Activated CD8-positive, alpha-beta memory T cell treated with anti-CD3 and anti-CD28 coated beads, Interleukin-2, amount 50 U/mL, for 48 hours (primary cell): ENCODE results near the gene GATA2.

Source experiments
- DNase-seq: peaks from one replicate; pipeline ENCODE4 v3.0.0-alpha.2; 2020

Gene GATA2

GRCh38 chr3:128432301-128432970 is 60.6 kb downstream of the GATA2 start:
- DNase-seq: no peak

GRCh38 chr3:128431803-128432300 is 61.1 kb downstream of the GATA2 start:
- DNase-seq: no peak

- DNase-seq: no peak
These were observed 62.3 kb downstream of the GATA2 start for GRCh38 chr3:128430731-128431130.

GRCh38 chr3:128430301-128430700 is 62.7 kb downstream of the GATA2 start:
- DNase-seq: no peak

- DNase-seq: no peak
These were observed 63.2 kb downstream of the GATA2 start for GRCh38 chr3:128429751-128430150.
